ENCODE results near the gene ZMAT5.

ZMAT5 gene

DNA sequence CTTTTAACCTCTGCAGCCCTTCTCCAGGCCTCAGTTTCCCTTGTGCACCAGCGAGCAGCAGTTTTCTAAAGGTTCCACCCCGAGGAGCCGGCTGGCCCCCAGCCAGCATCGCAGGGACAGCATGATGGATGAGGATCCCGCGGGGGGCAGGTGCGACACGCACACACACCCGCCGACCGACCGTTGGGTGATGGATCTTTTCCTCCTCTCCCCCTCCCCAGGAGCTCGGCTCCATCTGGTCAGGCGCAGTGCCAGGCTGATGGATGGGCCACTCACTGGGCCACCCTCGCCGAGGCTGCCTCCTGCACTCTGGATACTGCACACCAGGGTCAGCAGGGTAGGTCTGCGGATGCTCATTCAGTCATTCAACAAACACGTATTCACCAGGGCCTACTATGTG is 59.8 kb downstream of the ZMAT5 start:
- TF ChIP-seq, protein P1, sequence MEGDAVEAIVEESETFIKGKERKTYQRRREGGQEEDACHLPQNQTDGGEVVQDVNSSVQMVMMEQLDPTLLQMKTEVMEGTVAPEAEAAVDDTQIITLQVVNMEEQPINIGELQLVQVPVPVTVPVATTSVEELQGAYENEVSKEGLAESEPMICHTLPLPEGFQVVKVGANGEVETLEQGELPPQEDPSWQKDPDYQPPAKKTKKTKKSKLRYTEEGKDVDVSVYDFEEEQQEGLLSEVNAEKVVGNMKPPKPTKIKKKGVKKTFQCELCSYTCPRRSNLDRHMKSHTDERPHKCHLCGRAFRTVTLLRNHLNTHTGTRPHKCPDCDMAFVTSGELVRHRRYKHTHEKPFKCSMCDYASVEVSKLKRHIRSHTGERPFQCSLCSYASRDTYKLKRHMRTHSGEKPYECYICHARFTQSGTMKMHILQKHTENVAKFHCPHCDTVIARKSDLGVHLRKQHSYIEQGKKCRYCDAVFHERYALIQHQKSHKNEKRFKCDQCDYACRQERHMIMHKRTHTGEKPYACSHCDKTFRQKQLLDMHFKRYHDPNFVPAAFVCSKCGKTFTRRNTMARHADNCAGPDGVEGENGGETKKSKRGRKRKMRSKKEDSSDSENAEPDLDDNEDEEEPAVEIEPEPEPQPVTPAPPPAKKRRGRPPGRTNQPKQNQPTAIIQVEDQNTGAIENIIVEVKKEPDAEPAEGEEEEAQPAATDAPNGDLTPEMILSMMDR (conservative IDR thresholded peaks at IDR 0.05; ENCODE audit: control insufficient read depth, insufficient read depth, low read depth, low read length): no peak
- H3K4me3 ChIP-seq (ENCODE audit: control insufficient read depth, low read depth, low read length): no peak overlapping the region
- no peak for DNase-seq (ENCODE audit: low read depth)

DNA sequence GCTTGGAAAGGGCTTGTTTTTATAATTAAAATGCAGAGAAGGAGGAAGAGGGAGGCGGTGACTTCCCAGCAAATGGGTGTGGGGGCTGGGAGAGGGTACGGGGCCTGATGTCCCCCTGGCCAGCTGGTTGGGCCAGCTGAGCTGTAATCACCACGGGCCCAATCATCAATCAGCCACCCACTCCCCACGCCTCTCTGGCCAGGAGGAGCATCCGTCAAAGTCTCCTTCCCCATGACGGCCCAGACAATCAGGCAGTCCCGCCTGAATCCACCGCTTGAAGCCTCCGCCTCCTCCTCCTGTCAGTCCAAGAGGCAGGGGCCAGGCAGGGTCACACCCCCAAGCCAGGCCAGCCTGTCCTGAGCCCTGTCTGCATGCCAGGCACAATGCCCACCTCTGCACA is 60.3 kb downstream of the ZMAT5 start:
- DNase-seq (ENCODE audit: low read depth): no peak
- TF ChIP-seq, protein P1 (conservative IDR thresholded peaks at IDR 0.05; ENCODE audit: control insufficient read depth, insufficient read depth, low read depth, low read length): no peak

DNA sequence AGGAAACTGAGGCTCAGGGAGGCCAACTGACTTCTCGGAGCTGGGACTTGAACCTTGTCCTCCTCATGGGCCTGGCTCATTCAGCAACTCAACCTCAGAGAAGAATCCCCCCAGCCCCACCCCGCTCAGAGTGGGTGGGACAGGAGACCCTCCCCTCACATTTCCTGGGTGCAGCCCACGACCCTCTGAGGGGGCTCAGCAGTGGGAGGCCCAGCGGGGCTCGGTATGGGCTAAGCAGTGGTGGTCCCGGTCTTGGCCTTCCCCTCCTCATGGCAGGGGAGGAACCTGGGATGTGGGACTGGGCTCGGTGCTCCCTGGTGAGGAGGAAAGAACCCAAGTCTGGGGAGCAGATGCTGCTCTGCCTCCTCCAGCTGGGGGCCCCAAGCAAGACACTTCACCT is 61.2 kb downstream of the ZMAT5 start:
- no peak for DNase-seq (ENCODE audit: low read depth)

More for the DNA sequence above, 60.3 kb downstream of the ZMAT5 start:
- H3K4me3 ChIP-seq (ENCODE audit: control insufficient read depth, low read depth, low read length): no peak overlapping the region

DNA sequence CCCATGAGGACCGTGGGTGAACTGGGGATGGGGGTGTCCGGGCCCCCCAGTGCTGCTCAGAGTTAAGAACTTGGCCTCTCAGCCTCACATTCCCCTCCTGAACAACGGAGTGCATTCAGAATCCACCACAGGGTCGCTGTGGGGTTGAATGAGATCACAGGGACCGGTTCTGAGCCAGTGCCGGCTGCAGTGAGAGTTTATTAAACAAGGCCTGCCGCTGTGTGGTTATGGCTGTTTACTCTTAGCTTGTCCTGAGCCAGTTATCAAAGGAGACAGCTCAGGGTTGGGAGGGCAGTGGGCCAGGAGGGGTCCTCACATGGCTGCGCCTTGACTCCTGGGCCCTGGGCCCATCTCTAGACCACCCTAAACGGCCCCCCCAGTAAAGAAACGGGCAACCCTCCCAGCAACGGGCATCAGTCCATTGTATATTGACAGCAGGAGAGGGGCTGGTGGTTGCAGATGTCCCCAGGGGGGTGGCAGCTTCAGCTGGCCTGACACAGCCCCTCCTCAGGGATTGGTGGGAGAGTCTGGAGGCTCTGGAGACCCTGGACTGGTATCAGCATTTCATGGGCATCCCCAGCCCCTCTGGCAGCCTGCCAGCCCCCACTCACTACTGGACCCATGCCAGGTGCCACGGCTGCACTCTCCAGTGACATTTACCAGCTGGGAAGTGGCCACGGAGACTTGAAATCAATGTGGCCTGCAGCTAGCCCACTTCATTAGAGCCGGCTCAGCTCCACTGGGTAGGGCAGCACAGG is 62.1 kb downstream of the ZMAT5 start:
- peak; percentile 30 for DNase-seq (ENCODE audit: low read depth)
- TF ChIP-seq, protein P1 (conservative IDR thresholded peaks at IDR 0.05; ENCODE audit: control insufficient read depth, insufficient read depth, low read depth, low read length): no peak
- no peak overlapping the region for H3K4me3 ChIP-seq (ENCODE audit: control insufficient read depth, low read depth, low read length)

More for the DNA sequence above, 61.2 kb downstream of the ZMAT5 start:
- no peak overlapping the region for H3K4me3 ChIP-seq (ENCODE audit: control insufficient read depth, low read depth, low read length)
- TF ChIP-seq, protein P1 (conservative IDR thresholded peaks at IDR 0.05; ENCODE audit: control insufficient read depth, insufficient read depth, low read depth, low read length): no peak

DNA sequence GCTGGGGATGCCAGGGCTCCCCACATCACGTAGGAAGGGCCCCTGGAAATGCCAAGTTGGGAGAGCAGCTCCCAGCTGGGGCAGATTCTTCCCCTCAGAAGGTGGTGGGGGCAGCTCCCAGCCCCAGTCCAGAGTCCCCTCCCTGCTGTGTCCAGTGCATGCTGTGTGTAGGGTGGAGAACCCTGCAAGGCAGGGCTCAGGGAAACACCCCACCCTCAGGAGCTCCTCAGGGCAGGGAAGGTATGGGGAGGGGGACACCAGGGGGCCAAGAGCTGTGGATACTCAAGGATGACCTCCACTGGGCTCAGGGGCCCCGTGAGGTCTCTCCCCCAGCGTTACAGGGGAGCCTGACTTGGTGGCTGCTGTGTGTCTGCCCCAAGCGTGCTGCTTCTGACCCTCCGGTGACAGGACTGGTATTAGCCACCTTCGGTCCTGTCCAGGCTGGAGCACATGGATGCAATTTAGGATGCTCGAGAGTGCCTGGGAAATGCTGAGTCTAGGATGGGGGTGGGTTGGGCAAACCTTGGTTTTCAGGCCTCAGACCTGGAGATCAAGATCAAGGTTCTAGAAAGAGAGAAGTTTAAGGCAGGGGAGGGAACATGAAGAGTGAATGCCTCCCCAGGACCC is 63.1 kb downstream of the ZMAT5 start:
- no peak for DNase-seq (ENCODE audit: low read depth)
- H3K4me3 ChIP-seq (ENCODE audit: control insufficient read depth, low read depth, low read length): no peak overlapping the region
- TF ChIP-seq, protein P1 (conservative IDR thresholded peaks at IDR 0.05; ENCODE audit: control insufficient read depth, insufficient read depth, low read depth, low read length): no peak

DNA sequence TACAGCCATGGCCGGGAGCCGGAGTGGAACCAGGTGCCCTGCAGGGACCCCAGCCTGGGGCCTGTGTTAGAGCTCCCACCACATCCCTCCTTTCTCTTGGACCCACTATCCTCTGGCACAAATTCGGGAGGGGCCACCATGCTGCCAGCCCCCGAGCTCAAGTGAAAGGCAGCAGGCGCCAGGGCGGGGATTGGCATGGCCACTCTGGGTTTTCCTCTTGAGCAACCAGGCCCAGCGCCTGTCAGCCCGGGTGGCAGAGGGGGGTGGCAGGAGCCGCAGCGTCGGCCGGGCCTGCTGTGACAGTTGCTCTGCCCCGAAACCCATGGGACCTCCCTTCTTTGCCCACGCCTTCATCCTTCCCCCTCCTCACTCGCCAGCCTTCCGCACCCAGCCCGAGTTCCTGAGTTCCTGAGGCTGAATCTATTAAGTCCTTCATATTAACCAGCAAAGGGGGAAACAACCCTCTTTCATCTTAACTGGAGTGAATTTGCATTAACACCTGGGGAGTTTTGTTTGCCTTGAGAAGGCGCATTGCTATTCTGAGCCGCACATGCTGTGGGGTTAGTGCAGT is 63.8 kb downstream of the ZMAT5 start:
- H3K4me3 ChIP-seq (ENCODE audit: control insufficient read depth, low read depth, low read length): no peak overlapping the region
- no peak for DNase-seq (ENCODE audit: low read depth)
- TF ChIP-seq, protein P1 (conservative IDR thresholded peaks at IDR 0.05; ENCODE audit: control insufficient read depth, insufficient read depth, low read depth, low read length): no peak
